KMS-11 (cell line): Measurements from ENCODE around the gene TPGS2.

Experiments
- H2AFZ ChIP-seq: fragments of 200-600 bp; sonication (generic); 2 replicates; pipeline ENCODE4 v1.6.1; 2016; ENCODE audit warnings: antibody characterized with exemption, mixed run types, low read depth
- H3K27ac ChIP-seq: fragments of 200-600 bp; sonication (generic); 2 replicates; pipeline ENCODE4 v1.6.1; 2016; ENCODE audit warnings: mild to moderate bottlenecking, mixed run types
- H3K27me3 ChIP-seq: fragments of 200-600 bp; sonication (generic); 2 replicates; pipeline ENCODE4 v1.6.1; 2017; ENCODE audit warnings: mild to moderate bottlenecking, low read depth, mixed run types, moderate library complexity; ENCODE audit not compliant: insufficient read depth
- H3K36me3 ChIP-seq: fragments of 200-600 bp; sonication (generic); 2 replicates; pipeline ENCODE4 v1.6.1; 2017; ENCODE audit warnings: mild to moderate bottlenecking, mixed run types; ENCODE audit not compliant: insufficient read depth
- H3K4me1 ChIP-seq: fragments of 200-600 bp; sonication (generic); 2 replicates; pipeline ENCODE4 v1.6.1; 2016; ENCODE audit warnings: mild to moderate bottlenecking, low read depth, mixed run types; ENCODE audit not compliant: poor library complexity, severe bottlenecking
- H3K4me2 ChIP-seq: fragments of 200-600 bp; sonication (generic); 2 replicates; pipeline ENCODE4 v1.7.0; 2016; ENCODE audit warnings: mild to moderate bottlenecking, mixed run types
- H3K4me3 ChIP-seq: fragments of 200-600 bp; sonication (generic); IDR thresholded peaks from 2 replicates; pipeline ENCODE4 v1.6.1; 2017; ENCODE audit warnings: low read depth, low read length, mixed read lengths; ENCODE audit not compliant: insufficient read depth
- H3K79me2 ChIP-seq: fragments of 200-600 bp; sonication (generic); 2 replicates; pipeline ENCODE4 v1.6.1; 2016; ENCODE audit warnings: low read depth, mixed run types; ENCODE audit not compliant: insufficient read depth
- H3K9ac ChIP-seq: fragments of 200-600 bp; sonication (generic); 2 replicates; pipeline ENCODE4 v1.6.1; 2016; ENCODE audit warnings: mild to moderate bottlenecking, mixed run types
- H4K20me1 ChIP-seq: fragments of 200-600 bp; sonication (generic); 2 replicates; pipeline ENCODE4 v1.6.1; 2016; ENCODE audit warnings: mild to moderate bottlenecking, mixed run types; ENCODE audit not compliant: insufficient read depth
- TF ChIP-seq, protein P1 (sequence below): fragments of 200-600 bp; sonication (generic); conservative IDR thresholded peaks from 2 replicates; pipeline ENCODE4 v1.6.1; 2017; ENCODE audit warnings: low read depth, mild to moderate bottlenecking, antibody characterized with exemption, low read length, moderate library complexity, mixed read lengths

TPGS2 gene

DNA sequence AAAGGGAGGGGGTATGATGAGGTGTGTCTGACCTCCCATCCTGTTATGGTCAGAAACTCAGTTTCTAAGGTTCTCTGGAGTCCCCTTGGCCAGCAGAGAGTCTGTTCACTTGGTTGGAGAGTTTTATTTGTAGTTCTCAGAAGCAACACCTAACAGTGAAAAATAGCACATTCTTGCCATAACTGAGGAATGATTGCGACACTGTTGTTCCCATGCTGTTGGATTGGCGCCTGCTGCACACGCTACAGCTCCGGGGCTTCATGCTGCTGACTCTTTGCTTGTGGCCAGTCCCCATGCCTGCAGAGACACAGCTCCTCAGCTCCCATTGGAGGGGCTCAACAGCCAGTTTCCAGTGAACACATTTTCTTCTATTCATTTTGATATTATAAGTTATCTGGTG is 42.1 kb downstream of the TPGS2 start:
- H3K79me2 ChIP-seq = no peaks in the 10 kb centered on the region
- no peak overlapping the region for H3K4me3 ChIP-seq
- TF ChIP-seq, protein P1, sequence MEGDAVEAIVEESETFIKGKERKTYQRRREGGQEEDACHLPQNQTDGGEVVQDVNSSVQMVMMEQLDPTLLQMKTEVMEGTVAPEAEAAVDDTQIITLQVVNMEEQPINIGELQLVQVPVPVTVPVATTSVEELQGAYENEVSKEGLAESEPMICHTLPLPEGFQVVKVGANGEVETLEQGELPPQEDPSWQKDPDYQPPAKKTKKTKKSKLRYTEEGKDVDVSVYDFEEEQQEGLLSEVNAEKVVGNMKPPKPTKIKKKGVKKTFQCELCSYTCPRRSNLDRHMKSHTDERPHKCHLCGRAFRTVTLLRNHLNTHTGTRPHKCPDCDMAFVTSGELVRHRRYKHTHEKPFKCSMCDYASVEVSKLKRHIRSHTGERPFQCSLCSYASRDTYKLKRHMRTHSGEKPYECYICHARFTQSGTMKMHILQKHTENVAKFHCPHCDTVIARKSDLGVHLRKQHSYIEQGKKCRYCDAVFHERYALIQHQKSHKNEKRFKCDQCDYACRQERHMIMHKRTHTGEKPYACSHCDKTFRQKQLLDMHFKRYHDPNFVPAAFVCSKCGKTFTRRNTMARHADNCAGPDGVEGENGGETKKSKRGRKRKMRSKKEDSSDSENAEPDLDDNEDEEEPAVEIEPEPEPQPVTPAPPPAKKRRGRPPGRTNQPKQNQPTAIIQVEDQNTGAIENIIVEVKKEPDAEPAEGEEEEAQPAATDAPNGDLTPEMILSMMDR = no peak
- H4K20me1 ChIP-seq = no peaks in the 10 kb centered on the region
- H3K4me1 ChIP-seq = no peaks in the 10 kb centered on the region
- no peak overlapping the region for H3K9ac ChIP-seq
- H3K27me3 ChIP-seq = no peaks in the 10 kb centered on the region
- H3K36me3 ChIP-seq = 0 out of 2 replicates have a peak, but pooled peaks cover 7% of the 10 kb centered on the region
- H3K4me2 ChIP-seq = no peak overlapping the region
- no peak overlapping the region for H2AFZ ChIP-seq
- H3K27ac ChIP-seq = no peak overlapping the region

DNA sequence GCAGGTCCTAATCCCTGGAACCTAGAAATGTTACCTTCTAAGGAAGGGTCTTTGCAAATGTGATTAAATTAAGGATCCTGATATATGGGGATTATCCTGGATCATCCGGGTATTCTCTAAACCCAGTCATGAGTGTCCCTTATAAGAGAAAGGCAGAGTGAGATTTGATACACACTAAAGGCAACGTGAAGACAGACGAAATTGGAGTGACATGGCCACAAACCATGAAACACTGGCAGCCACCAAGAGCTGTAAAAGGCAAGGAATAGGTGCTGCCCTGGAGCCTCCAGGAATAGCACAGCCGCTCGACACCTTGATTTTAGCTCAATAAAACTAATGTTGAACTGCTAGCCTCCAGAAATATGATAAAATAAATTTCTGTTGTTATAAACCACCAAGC is 45.0 kb downstream of the TPGS2 start:
- Histone ChIP-seq H3K79me2 (no peaks in the 10 kb centered on the region), H2AFZ (no peak overlapping the region), H3K27me3 (no peaks in the 10 kb centered on the region), H3K4me1 (no peaks in the 10 kb centered on the region), H4K20me1 (no peaks in the 10 kb centered on the region), H3K4me2 (no peak overlapping the region), H3K9ac (no peak overlapping the region), H3K4me3 (no peak overlapping the region), H3K36me3 (no peaks in the 10 kb centered on the region), H3K27ac (no peak overlapping the region)
- TF ChIP-seq, protein P1 = no peak

DNA sequence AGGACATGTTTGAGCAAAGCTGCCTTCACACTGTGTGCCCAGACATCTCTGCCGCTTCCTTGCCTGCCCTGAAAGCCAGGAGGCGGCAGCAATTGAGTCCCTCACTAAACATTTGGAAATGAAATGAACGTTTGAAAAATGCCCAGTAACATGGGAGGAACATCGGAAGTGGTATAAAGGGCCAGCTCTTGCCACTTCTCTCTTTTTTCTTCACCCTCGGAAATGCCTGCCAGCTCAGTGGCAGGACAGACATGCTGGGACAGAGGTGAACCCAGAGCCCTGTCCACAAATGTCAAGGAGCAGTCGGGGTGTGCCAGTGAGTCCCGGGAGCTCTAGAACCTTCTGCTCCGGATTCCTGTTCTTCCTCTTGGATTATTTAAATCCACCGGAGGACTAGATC is 46.1 kb downstream of the TPGS2 start:
- Histone ChIP-seq H2AFZ (no peak overlapping the region), H3K79me2 (no peaks in the 10 kb centered on the region), H4K20me1 (no peaks in the 10 kb centered on the region), H3K4me3 (no peak overlapping the region), H3K27me3 (no peaks in the 10 kb centered on the region), H3K27ac (no peak overlapping the region), H3K36me3 (no peaks in the 10 kb centered on the region), H3K9ac (no peak overlapping the region), H3K4me2 (no peak overlapping the region), H3K4me1 (no peaks in the 10 kb centered on the region)
- TF ChIP-seq, protein P1 = no peak

DNA sequence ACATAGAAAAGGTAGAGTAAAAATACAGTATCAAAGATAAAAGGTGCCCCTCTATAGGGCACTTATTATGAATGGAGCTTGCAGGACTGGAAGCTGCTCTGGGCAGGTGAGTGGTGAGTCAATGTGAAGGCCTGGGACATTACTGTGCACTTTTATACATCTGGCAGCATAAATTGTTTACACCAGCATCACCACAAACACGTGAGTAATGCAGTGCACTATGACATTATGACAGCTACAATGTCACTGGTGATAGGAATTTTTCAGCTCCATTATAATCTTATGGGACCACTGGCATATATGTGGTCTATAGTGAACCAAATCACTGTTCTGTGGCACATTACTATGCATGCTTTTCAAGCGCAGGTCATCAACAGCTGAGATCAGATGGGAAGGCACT is 48.1 kb downstream of the TPGS2 start:
- Histone ChIP-seq H4K20me1 (no peaks in the 10 kb centered on the region), H3K36me3 (no peaks in the 10 kb centered on the region), H3K79me2 (no peaks in the 10 kb centered on the region), H3K4me1 (no peaks in the 10 kb centered on the region), H3K4me2 (no peak overlapping the region), H3K4me3 (no peak overlapping the region), H3K27me3 (no peaks in the 10 kb centered on the region), H3K9ac (no peak overlapping the region), H2AFZ (no peak overlapping the region), H3K27ac (no peak overlapping the region)
- TF ChIP-seq, protein P1 = no peak
